Common myeloid progenitor, CD34-positive (primary cell): ENCODE results near the gene MAP3K6.

Experiments used
- CTCF ChIA-PET: fragments of 350-600 bp; sonication (Branson Sonifier 250); formaldehyde crosslinking; loops from one replicate; lab custom pipeline; 2021; ENCODE audit warnings: antibody characterized with exemption; lab: Charles Lee
- POLR2A ChIA-PET: fragments of 350-600 bp; sonication (Branson Sonifier 250); formaldehyde crosslinking; loops from one replicate; lab custom pipeline; 2021; ENCODE audit warnings: antibody characterized with exemption; lab: Charles Lee
- DNase-seq, 3 donors: peaks; one replicate each; pipeline versions ENCODE4 v3.0.0 to v3.0.0-alpha.2; 2013
- H3K27ac ChIP-seq, 2 experiments: 1 replicate in 1 of 2; 2 replicates in 1 of 2; pipeline ENCODE4 v1.7.0; 2013; ENCODE audit warnings: inconsistent platforms in 2 of 2, low read length in 2 of 2, mild to moderate bottlenecking in 2 of 2, low read depth in 1 of 2, moderate library complexity in 1 of 2; ENCODE audit not compliant: severe bottlenecking in 2 of 2, insufficient read depth in 1 of 2, poor library complexity in 1 of 2
- H3K27me3 ChIP-seq, 5 experiments: replicated peaks in 2 of 5; 1 replicate in 3 of 5; 2 replicates in 2 of 5; pipeline versions ENCODE4 v1.6.1 to v1.7.0; 2013; ENCODE audit warnings: low read length in 4 of 5, mild to moderate bottlenecking in 2 of 5, moderate library complexity in 2 of 5, inconsistent platforms in 1 of 5; ENCODE audit not compliant: insufficient read depth in 5 of 5, control insufficient read depth in 4 of 5
- H3K36me3 ChIP-seq, 4 experiments: 1 replicate in 2 of 4; 2 replicates in 2 of 4; pipeline versions ENCODE4 v1.6.1 to v1.7.0; 2013; ENCODE audit warnings: low read length in 3 of 4, control low read depth in 1 of 4, mild to moderate bottlenecking in 1 of 4; ENCODE audit not compliant: control insufficient read depth in 4 of 4, insufficient read depth in 4 of 4
- H3K4me1 ChIP-seq, 4 experiments: 1 replicate in 3 of 4; 2 replicates in 1 of 4; pipeline versions ENCODE4 v1.6.1 to v1.7.1; 2013; ENCODE audit warnings: low read length in 3 of 4, mild to moderate bottlenecking in 3 of 4, control low read depth in 1 of 4, inconsistent platforms in 1 of 4, moderate library complexity in 1 of 4; ENCODE audit not compliant: control insufficient read depth in 4 of 4, insufficient read depth in 4 of 4; ENCODE audit errors: control extremely low read depth in 1 of 4
- H3K4me3 ChIP-seq, 7 experiments: 1 replicate in 4 of 7; 2 replicates in 3 of 7; pipeline versions ENCODE4 v1.5.1 to v1.7.0; 2013; ENCODE audit warnings: mild to moderate bottlenecking in 7 of 7, low read length in 6 of 7, moderate library complexity in 6 of 7, inconsistent platforms in 2 of 7, low read depth in 2 of 7, control low read depth in 1 of 7; ENCODE audit not compliant: insufficient read depth in 4 of 7, control insufficient read depth in 1 of 7; ENCODE audit errors: extremely low read depth in 1 of 7
- H3K9me3 ChIP-seq, 5 experiments: 1 replicate in 4 of 5; 2 replicates in 1 of 5; pipeline versions ENCODE4 v1.6.1 to v1.7.1; 2013; ENCODE audit warnings: low read length in 4 of 5, mild to moderate bottlenecking in 2 of 5, inconsistent platforms in 1 of 5, low read depth in 1 of 5, moderate library complexity in 1 of 5; ENCODE audit not compliant: control insufficient read depth in 4 of 5, insufficient read depth in 2 of 5; ENCODE audit errors: control extremely low read depth in 1 of 5
- WGBS: methylation state at CpG from one replicate; pipeline ENCODE4 v1.1.5; 2013; ENCODE audit not compliant: insufficient coverage; 5-methylcytosine and 5-hydroxymethylcytosine counted together

MAP3K6 gene

GRCh38 chr1:27306892-27307761, 59.6 kb downstream of the MAP3K6 start:
- Histone ChIP-seq H3K36me3 (peaks cover 2 to 50% (median 24%) of the 10 kb centered on the region in 4 experiments), H3K27me3 (no peaks in the 10 kb centered on the region), H3K4me3 (no peak overlapping the region), H3K9me3 (no peaks in the 10 kb centered on the region), H3K4me1 (no peaks in the 10 kb centered on the region), H3K27ac (no peak overlapping the region)
- ChIA-PET CTCF (interaction anchor here (0.9 to 1.7 kb wide), 7 partner anchors 10 to 208 kb away, joined by 3 to 5 read pairs (median 3); no protein-coding TSS in a partner anchor), POLR2A (no interaction called here)
- DNase-seq, result no peak
- 96% methylated on average over 8 of the region's 11 CpGs for WGBS

GRCh38 chr1:27306071-27306470, 60.7 kb downstream of the MAP3K6 start:
- no peak overlapping the region for H3K27ac ChIP-seq
- peaks cover 2 to 60% (median 33%) of the 10 kb centered on the region in 4 experiments for H3K36me3 ChIP-seq
- H3K4me1 ChIP-seq, result peaks cover 0 to 2% (median under 1%) of the 10 kb centered on the region in 4 experiments
- no peak for DNase-seq
- ChIA-PET POLR2A (no interaction called here), CTCF (interaction anchor here (0.9 to 1.7 kb wide), 6 partner anchors 10 to 207 kb away, joined by 3 to 5 read pairs (median 4); no protein-coding TSS in a partner anchor)
- no peaks in the 10 kb centered on the region for H3K9me3 ChIP-seq
- 94% methylated on average over 9 of the region's 11 CpGs for WGBS
- H3K27me3 ChIP-seq, result no peaks in the 10 kb centered on the region
- H3K4me3 ChIP-seq, result no peak overlapping the region
